MM.1S (cell line): ENCODE data around the gene GULP1.

Experiments
- CTCF ChIP-seq: fragments of 300-600 bp; sonication (generic); IDR thresholded peaks from 2 replicates; pipeline ENCODE4 v1.5.1; 2016; ENCODE audit warnings: antibody characterized with exemption, low read length, mixed read lengths
- EZH2 ChIP-seq: fragments of 300-600 bp; sonication (generic); optimal IDR thresholded peaks from 2 replicates; pipeline ENCODE3; 2017; ENCODE audit warnings: low read depth, mild to moderate bottlenecking, antibody characterized with exemption, low read length, mixed read lengths

- TF ChIP-seq CTCF (no peak), EZH2 (no peak)
Measured at GRCh38 chr2:188245230-188245629, 46.4 kb upstream of the GULP1 start.
